Glutamatergic neuron (in vitro differentiated cells): Measurements from ENCODE around the gene GRIK5. TPM values are rescaled to one million over a fixed set of nuclear protein-coding genes. Genes with fewer than 3 reads are reported as not detected.

Experiments used
- DNase-seq: peaks from one replicate; pipeline ENCODE4 v3.0.0; 2022
- H3K27ac Mint-ChIP-seq: one replicate; pipeline ENCODE4 v1.8.0; 2020; ENCODE audit warnings: mild to moderate bottlenecking, mixed read lengths, inconsistent platforms; ENCODE audit not compliant: unreplicated experiment
- H3K27me3 Mint-ChIP-seq: one replicate; pipeline ENCODE4 v1.8.0; 2020; ENCODE audit warnings: mild to moderate bottlenecking, moderate library complexity, mixed read lengths, inconsistent platforms; ENCODE audit not compliant: unreplicated experiment
- H3K36me3 Mint-ChIP-seq: one replicate; pipeline ENCODE4 v1.8.0; 2020; ENCODE audit warnings: mild to moderate bottlenecking, mixed read lengths, inconsistent platforms; ENCODE audit not compliant: unreplicated experiment
- H3K4me1 Mint-ChIP-seq: one replicate; pipeline ENCODE4 v1.8.0; 2020; ENCODE audit warnings: mild to moderate bottlenecking, low read depth, mixed read lengths, inconsistent platforms; ENCODE audit not compliant: unreplicated experiment
- H3K4me3 Mint-ChIP-seq: one replicate; pipeline ENCODE4 v1.8.0; 2020; ENCODE audit warnings: mild to moderate bottlenecking, mixed read lengths, inconsistent platforms; ENCODE audit not compliant: unreplicated experiment
- H3K9me3 Mint-ChIP-seq: one replicate; pipeline ENCODE4 v1.8.0; 2020; ENCODE audit warnings: mild to moderate bottlenecking, moderate library complexity, mixed read lengths, inconsistent platforms; ENCODE audit not compliant: unreplicated experiment
- total RNA-seq: library from RNA; stranded (reverse); fragmentation: NEBNext Ultra II Directional; extraction: Animal tissue kit (Norgen Biotek cat#: 25700); gene quantifications from one replicate; pipeline ENCODE4 v1.2.1, GENCODE V29; 2021; ENCODE audit not compliant: unreplicated experiment
- TF ChIP-seq, protein P1 (sequence below): fragments of 200-600 bp; sonication (generic); IDR thresholded peaks from one replicate; pipeline ENCODE4 v1.5.0; 2021; ENCODE audit not compliant: partially characterized antibody, unreplicated experiment

Gene GRIK5
- total RNA-seq, 1 donor from 2014 or later = 79.1 TPM

DNA sequence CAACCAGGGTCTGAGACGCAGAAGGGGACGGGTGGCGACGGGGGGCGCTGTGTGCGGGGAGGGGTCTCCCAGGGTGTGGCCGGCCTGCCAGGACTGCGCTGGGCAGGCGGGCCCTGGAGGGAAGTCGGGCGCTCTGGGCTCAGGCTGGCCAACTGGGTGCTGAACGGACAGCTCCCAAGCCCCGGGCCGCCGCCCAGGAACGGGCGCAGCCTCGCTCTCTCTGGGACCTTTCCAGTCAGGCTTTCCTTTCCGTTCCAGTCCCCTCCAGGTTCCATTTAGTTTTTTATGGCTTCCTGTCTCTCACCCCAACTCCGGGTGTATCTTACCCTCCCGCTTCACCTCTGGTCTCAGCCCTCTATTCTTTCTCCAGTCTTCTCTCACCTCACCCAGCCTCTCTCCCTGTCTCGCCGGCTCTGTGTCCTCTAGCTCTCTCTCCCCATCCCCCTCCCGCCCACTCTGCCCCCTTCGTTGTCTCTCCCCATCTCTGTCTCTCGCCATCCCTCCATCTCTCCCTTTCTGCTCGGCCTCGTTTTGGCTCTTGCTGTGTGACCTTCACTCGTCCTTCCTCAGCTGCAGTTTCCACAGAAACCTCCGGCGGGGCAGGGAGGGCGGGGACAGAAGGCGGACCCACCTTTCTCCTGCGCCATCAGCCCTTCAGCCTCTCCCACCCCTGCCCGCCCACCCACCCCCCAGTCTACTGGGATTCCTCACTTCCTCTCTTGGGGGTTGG is 72.7 kb downstream of the GRIK5 start:
- Mint-ChIP-seq H3K9me3 (peaks cover 25% of the 10 kb centered on the region), H3K4me1 (peaks cover 47% of the 10 kb centered on the region), H3K4me3 (peak overlapping the region; percentile 87), H3K36me3 (peaks cover 5% of the 10 kb centered on the region), H3K27ac (peak overlapping the region; percentile 96), H3K27me3 (peaks cover 45% of the 10 kb centered on the region)
- DNase-seq = peak; percentile 69
- TF ChIP-seq, protein P1, sequence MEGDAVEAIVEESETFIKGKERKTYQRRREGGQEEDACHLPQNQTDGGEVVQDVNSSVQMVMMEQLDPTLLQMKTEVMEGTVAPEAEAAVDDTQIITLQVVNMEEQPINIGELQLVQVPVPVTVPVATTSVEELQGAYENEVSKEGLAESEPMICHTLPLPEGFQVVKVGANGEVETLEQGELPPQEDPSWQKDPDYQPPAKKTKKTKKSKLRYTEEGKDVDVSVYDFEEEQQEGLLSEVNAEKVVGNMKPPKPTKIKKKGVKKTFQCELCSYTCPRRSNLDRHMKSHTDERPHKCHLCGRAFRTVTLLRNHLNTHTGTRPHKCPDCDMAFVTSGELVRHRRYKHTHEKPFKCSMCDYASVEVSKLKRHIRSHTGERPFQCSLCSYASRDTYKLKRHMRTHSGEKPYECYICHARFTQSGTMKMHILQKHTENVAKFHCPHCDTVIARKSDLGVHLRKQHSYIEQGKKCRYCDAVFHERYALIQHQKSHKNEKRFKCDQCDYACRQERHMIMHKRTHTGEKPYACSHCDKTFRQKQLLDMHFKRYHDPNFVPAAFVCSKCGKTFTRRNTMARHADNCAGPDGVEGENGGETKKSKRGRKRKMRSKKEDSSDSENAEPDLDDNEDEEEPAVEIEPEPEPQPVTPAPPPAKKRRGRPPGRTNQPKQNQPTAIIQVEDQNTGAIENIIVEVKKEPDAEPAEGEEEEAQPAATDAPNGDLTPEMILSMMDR = no peak

DNA sequence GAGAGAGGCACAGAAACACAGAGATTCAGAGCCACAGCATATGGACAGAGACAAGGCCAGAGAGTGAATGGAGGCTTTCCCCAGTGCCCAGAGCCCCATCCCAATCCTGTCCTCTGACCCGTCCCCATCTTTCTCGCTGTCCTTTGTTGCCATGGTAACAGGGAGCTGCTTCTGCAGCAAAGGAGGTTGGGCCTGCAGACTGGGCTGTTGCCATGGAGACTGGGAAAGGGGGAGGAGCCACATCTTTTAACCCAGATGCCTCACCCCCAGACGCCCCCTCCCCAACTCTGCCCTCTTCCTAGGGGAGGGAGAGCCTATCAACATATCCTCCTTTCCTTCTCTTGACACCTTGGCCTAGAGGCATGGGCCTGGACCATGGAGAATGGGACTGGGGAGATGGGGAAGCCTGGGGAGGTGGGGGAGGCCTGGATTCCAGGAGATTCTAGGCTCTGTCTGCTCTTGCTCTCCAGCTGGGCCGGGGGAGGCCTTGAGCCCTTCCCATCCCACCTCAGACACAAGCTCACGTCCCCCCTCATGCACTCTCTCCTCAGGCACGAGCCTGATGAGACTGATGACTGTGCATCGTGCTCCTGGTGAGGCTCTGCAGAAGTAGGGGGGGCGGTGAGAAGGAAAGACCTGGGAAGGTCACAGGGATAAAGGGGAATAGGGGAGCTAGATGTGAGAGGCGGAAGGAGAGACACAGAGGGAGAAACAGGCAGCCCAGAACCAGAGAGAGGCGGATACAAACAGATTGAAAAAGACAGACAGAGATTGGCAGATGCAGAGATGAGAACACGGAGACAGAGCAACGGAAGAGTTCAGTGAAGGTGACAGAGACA is 73.8 kb downstream of the GRIK5 start:
- Mint-ChIP-seq H3K27me3 (peaks cover 39% of the 10 kb centered on the region), H3K36me3 (peaks cover 5% of the 10 kb centered on the region), H3K9me3 (peaks cover 25% of the 10 kb centered on the region), H3K4me3 (peak overlapping the region; percentile 85), H3K4me1 (peaks cover 44% of the 10 kb centered on the region), H3K27ac (peak overlapping the region; percentile 96)
- peak; percentile 88 for DNase-seq
- TF ChIP-seq, protein P1 = no peak

DNA sequence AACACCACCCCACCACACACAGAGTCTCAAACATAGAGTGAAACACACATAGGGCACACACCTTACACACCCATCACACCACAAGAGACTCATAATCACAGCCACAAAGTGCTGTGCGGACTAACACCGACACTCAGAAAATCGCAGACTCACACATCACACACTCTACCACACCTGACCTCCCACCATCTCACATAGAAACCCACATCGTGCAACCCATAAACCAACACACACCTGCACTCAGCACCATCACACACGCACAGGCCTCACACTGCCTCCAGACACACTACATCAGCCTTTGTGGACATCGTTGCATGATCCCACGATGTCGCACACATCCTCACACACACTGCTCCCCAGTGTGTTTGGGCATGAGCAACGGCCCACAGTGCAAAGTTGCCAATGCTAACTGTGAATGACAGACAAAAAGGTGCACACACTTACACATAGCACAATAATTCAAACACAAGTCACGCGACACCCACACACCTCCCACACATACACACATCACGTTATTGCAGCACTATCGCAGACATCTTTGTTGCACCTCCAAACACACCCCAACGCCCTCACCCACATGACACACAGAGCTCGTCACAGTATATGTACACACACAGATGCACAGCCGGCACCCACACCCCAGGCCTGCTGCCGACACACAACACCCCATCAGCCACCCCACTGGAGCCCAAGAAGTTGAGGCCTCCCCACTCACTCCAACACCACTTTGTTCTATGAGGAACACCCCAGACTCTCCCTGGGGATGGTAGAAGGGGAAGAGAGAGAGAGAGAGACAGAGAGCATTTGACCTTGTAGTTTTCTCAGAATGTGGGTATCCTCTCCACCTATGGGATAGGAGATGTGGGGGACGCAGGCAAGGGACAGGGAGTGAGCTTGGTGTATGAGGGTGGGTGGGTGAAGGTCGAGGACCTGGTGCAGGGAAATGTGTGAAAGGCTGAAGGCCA is 74.7 kb downstream of the GRIK5 start:
- peak overlapping the region; percentile 96 for H3K27ac Mint-ChIP-seq
- peaks cover 38% of the 10 kb centered on the region for H3K27me3 Mint-ChIP-seq
- DNase-seq = no peak

DNA sequence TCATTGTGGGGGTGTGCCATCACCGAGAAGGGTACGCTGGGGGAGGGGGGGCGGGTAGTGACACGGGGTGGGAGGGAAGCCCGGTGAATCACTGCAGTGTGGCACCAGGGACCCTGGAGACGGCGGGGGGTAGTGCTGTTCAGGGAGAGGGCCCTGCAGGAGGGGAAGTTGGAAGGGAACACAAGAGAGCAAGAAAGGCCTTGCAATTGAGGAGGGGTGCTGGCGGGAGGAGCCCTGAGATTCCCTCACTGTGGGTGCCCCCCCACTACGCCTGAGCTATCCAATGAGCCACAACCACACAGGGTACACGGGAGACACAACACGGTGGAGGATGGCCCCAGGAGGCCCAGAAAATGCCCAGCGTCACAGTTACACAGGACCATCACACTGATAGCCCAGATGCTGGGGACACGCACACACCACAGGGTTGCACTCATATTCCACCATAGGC is 75.5 kb downstream of the GRIK5 start:
- Mint-ChIP-seq H3K9me3 (peaks cover 21% of the 10 kb centered on the region), H3K27me3 (peaks cover 37% of the 10 kb centered on the region), H3K27ac (peak overlapping the region; percentile 96), H3K36me3 (peaks cover 5% of the 10 kb centered on the region), H3K4me1 (peaks cover 31% of the 10 kb centered on the region), H3K4me3 (peak overlapping the region; percentile 85)
- DNase-seq = peak; percentile 49
- TF ChIP-seq, protein P1 = no peak

More for the DNA sequence above, 74.7 kb downstream of the GRIK5 start:
- Mint-ChIP-seq H3K4me3 (peak overlapping the region; percentile 85), H3K4me1 (peaks cover 38% of the 10 kb centered on the region), H3K9me3 (peaks cover 24% of the 10 kb centered on the region), H3K36me3 (peaks cover 5% of the 10 kb centered on the region)
- TF ChIP-seq, protein P1 = no peak
